SHP77 (cell line): ENCODE measurements around the gene AHI1.

Source experiments
- DNase-seq, 2 experiments: peaks; one replicate each; lab custom pipeline; 2025; lab: John Stamatoyannopoulos, UW

The AHI1 gene

GRCh38 chr6:135451617-135452190, 45.8 kb downstream of the AHI1 start:
- DNase-seq: peak in 1 of 2 experiments; percentile 18

- no peak for DNase-seq
Measured at GRCh38 chr6:135449246-135449645, 48.3 kb downstream of the AHI1 start.

GRCh38 chr6:135440087-135440792, 57.3 kb downstream of the AHI1 start:
- no peak for DNase-seq

- no peak for DNase-seq
Measured at GRCh38 chr6:135439549-135439948, 58.0 kb downstream of the AHI1 start.

GRCh38 chr6:135438907-135439535, 58.5 kb downstream of the AHI1 start:
- peak in 1 of 2 experiments; percentile 6 for DNase-seq

- DNase-seq: no peak
Measured at GRCh38 chr6:135434991-135435390, 62.5 kb downstream of the AHI1 start.

- DNase-seq: no peak
Measured at GRCh38 chr6:135434095-135434494, 63.4 kb downstream of the AHI1 start.

GRCh38 chr6:135428078-135428477, 69.5 kb downstream of the AHI1 start:
- no peak for DNase-seq

- DNase-seq: no peak
Measured at GRCh38 chr6:135426833-135427232, 70.7 kb downstream of the AHI1 start.

GRCh38 chr6:135424385-135424784, 73.2 kb downstream of the AHI1 start:
- DNase-seq: no peak

- DNase-seq: peak; percentile 17 to 30
Measured at GRCh38 chr6:135423649-135424128, 73.9 kb downstream of the AHI1 start.

GRCh38 chr6:135419162-135419561, 78.4 kb downstream of the AHI1 start:
- DNase-seq: no peak

GRCh38 chr6:135418040-135418760, 79.3 kb downstream of the AHI1 start:
- no peak for DNase-seq

- DNase-seq: no peak
Measured at GRCh38 chr6:135412761-135413160, 84.8 kb downstream of the AHI1 start.

GRCh38 chr6:135411849-135412248, 85.7 kb downstream of the AHI1 start:
- DNase-seq: no peak

GRCh38 chr6:135411339-135411738, 86.2 kb downstream of the AHI1 start:
- no peak for DNase-seq

GRCh38 chr6:135410856-135411255, 86.7 kb downstream of the AHI1 start:
- DNase-seq: no peak

- DNase-seq: no peak
Measured at GRCh38 chr6:135403584-135403983, 94.0 kb downstream of the AHI1 start.

GRCh38 chr6:135402311-135402710, 95.2 kb downstream of the AHI1 start:
- DNase-seq: no peak

- no peak for DNase-seq
Measured at GRCh38 chr6:135397172-135397952, 100.2 kb downstream of the AHI1 start.

- DNase-seq: no peak
Measured at GRCh38 chr6:135395136-135395535, 102.4 kb downstream of the AHI1 start.

- no peak for DNase-seq
Measured at GRCh38 chr6:135393289-135393688, 104.3 kb downstream of the AHI1 start.
